Lower leg skin (tissue), 4 donors: ENCODE measurements around the gene PERM1. TPM values are rescaled to one million over a fixed set of nuclear protein-coding genes. Genes with fewer than 3 reads are reported as not detected.

Experiments
- DNase-seq, 2 donors: peaks; one replicate each; pipeline ENCODE4 v3.0.0-alpha.2; 2019; ENCODE audit warnings: low spot score in 2 of 2
- H3K4me3 ChIP-seq: fragments of 200-600 bp; sonication (generic); 2 replicates; pipeline ENCODE4 v1.5.1; 2017; ENCODE audit warnings: mild to moderate bottlenecking, low read depth; ENCODE audit not compliant: poor library complexity, severe bottlenecking
- POLR2A ChIP-seq, 2 donors: fragments of 450-650 bp; IDR thresholded peaks; one replicate each; pipeline ENCODE4 v1.6.1; 2016 to 2017; ENCODE audit warnings: antibody characterized with exemption in 2 of 2, mild to moderate bottlenecking in 1 of 2, moderate library complexity in 1 of 2
- WGBS, 2 donors: methylation state at CpG; one replicate each; pipeline ENCODE4 v1.1.5; 2018; 5-methylcytosine and 5-hydroxymethylcytosine counted together
- intact Hi-C: fragments of 100-400 bp; cut with DNase I; formaldehyde crosslinking; loops from one replicate; pipeline ENCODE4 v1.15.0; 2023; ENCODE audit warnings: low total_unique reads
- total RNA-seq, 4 donors: library from RNA; depleted of rRNA; stranded (reverse); fragments of >200 nt; gene quantifications; one replicate each; pipeline ENCODE4 v1.1.0, GENCODE V29; 2016
- TF ChIP-seq, protein P1 (sequence below), 3 donors: fragments of 450-650 bp; IDR thresholded peaks; one replicate each; pipeline ENCODE4 v1.5.1; 2016; ENCODE audit warnings: antibody characterized with exemption in 3 of 3, mild to moderate bottlenecking in 3 of 3, moderate library complexity in 2 of 3

Gene PERM1
- total RNA-seq, 4 donors from 2014 or later = 0.17 to 0.46 (median 0.29) TPM; not detected in 1

DNA sequence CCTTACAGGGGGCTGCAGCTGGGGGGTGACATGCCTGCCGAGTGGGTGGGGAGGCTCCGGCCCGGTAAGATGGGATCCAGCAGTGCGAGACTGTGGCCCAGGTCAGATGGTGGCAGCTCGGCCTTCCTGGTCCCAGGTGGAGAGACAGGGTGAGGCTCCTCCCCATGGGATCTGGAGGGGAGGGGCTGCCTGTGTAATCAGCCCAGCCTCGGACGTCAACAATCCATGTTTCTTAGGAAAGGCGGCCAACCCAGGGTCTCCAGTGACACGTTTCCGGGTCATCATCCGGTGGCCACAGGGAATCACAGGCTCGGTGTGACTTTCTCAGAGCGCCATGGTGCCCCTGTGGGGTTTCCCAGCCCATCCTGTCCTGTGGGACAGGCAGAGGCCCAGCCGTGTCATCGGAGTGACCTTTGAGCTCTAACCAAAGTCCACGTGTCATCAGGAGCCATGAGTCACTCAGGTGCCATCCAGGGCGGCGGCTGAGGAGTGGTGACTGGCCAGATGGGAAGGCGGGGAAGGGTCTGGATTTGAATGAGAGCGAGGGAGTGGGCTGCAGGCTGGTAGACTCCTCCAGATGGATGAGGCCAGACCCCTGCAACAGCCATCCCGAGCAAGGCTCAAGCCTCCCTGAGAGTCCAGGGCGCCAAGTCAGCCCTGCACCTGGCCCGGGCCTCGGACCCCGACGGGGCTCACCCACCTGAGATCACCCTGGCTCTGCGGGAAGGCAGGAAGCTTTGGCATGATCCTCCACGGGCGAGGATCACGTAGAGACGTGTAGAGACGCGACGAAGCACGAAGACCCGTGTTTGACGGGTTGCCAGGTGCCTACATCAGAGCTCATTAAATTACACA is 24.6 kb upstream of the PERM1 start:
- peak in 1 of 2 donors; percentile 86 for DNase-seq
- WGBS, 2 donors = 62 to 68% methylated on average over 21 to 30 of the region's 37 CpGs
- TF ChIP-seq POLR2A (IDR thresholded peaks at IDR 0.05) = no peak
- TF ChIP-seq, protein P1, sequence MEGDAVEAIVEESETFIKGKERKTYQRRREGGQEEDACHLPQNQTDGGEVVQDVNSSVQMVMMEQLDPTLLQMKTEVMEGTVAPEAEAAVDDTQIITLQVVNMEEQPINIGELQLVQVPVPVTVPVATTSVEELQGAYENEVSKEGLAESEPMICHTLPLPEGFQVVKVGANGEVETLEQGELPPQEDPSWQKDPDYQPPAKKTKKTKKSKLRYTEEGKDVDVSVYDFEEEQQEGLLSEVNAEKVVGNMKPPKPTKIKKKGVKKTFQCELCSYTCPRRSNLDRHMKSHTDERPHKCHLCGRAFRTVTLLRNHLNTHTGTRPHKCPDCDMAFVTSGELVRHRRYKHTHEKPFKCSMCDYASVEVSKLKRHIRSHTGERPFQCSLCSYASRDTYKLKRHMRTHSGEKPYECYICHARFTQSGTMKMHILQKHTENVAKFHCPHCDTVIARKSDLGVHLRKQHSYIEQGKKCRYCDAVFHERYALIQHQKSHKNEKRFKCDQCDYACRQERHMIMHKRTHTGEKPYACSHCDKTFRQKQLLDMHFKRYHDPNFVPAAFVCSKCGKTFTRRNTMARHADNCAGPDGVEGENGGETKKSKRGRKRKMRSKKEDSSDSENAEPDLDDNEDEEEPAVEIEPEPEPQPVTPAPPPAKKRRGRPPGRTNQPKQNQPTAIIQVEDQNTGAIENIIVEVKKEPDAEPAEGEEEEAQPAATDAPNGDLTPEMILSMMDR (IDR thresholded peaks at IDR 0.05) = no peak
- no peak overlapping the region for H3K4me3 ChIP-seq
- intact Hi-C loops = no loop called here

DNA sequence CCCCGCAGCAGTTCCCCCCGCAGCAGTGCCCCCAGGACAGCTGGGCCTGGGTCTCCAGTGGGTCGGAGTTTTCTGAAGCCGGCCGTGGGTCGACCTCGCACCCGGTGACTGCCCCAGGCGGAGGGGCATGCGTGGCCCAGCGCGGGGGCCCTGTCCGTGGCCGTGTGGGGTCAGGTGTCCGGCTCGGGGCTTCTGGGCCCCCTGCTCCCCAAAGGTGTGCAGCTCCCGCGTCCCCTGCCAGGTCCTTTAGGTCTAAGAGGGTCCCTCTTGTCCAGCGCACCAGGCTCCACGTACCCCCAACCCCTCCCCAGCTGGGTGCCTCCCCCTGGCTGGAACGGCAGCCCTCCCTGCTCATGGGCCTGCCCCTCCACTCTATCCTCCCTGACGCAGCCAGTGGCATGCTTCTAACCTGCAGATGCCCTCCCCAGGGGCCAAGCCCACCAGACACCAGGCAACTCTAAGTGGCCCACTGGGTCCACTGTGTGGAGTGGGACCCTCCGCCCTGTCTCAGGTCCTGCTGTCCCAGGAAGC is 23.9 kb upstream of the PERM1 start:
- intact Hi-C loops = no loop called here
- no peak for TF ChIP-seq POLR2A (IDR thresholded peaks at IDR 0.05)
- TF ChIP-seq, protein P1 (IDR thresholded peaks at IDR 0.05) = no peak
- 64 to 77% methylated on average over 16 to 20 of the region's 23 CpGs for WGBS, 2 donors
- DNase-seq = no peak
- H3K4me3 ChIP-seq = no peak overlapping the region

DNA sequence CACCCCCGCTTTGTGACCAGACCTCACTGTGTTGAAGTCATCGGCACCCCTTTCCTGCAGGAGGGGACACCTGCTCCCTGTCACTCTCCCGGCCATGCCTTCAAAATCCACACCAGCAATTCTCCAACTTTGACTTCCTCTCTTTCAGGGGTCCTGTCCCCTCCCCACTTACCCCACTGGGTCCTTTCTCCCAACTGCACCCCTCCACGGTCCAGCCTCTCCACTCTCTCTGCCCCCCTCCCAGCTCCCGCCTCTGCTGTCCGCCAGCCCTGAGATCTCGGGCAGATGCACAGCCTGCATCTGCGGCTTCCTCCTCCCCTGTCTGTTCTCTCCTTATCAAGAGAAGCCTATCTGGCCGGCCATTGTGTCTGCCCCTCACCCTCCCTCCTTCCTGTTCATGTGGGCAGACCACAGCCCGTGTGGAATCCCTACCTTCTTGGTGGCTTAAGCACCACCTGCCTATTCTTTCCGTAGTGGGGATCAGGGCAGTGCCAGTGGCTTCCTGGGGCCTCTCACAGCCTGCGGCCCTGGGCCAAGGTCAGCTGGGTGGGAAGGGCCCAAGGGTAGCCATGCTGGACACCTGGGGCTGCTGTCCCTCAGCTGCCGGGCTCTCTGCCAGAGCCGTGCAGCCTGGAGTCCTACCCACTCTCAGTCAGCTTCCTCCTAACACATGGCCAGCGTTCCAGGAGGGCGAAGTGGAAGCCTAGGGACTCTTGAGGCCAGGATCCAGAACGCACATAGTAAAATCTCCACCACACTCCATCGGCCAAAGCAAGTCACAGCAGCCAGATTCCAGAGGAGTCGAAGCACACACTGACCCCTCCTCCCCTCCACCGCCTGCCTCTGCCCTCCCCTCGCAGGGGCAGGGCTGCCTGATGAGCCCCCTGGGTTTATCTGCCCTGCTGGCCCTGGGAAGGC is 23.1 kb upstream of the PERM1 start:
- no peak overlapping the region for H3K4me3 ChIP-seq
- TF ChIP-seq, protein P1 (IDR thresholded peaks at IDR 0.05) = no peak
- no peak for TF ChIP-seq POLR2A (IDR thresholded peaks at IDR 0.05)
- 48% methylated on average over 21 of the region's 21 CpGs for WGBS, 2 donors
- DNase-seq = no peak
- intact Hi-C loops = no loop called here

DNA sequence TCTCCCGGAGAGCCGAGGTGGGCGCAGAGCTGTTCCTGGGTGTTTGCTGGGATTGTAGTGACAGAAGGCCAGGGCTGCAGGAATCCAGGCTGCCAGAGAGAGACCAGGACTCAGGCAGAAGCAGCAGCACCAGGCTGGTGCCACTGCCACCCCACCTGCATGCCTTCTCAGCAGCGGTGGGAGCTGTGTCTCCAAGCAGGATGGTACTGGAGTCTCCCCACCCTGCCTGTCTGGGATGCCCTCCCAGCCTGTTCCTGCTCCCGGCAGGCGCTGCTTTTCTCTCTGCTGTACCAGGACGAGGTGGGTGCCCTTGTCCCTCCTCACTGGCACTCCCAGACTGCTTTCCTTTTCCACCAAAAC is 22.5 kb upstream of the PERM1 start:
- no peak overlapping the region for H3K4me3 ChIP-seq
- intact Hi-C loops = no loop called here
- WGBS, 2 donors = 63 to 71% methylated on average over 6 to 7 of the region's 7 CpGs
- TF ChIP-seq, protein P1 (IDR thresholded peaks at IDR 0.05) = no peak
- TF ChIP-seq POLR2A (IDR thresholded peaks at IDR 0.05) = no peak
- DNase-seq = no peak

DNA sequence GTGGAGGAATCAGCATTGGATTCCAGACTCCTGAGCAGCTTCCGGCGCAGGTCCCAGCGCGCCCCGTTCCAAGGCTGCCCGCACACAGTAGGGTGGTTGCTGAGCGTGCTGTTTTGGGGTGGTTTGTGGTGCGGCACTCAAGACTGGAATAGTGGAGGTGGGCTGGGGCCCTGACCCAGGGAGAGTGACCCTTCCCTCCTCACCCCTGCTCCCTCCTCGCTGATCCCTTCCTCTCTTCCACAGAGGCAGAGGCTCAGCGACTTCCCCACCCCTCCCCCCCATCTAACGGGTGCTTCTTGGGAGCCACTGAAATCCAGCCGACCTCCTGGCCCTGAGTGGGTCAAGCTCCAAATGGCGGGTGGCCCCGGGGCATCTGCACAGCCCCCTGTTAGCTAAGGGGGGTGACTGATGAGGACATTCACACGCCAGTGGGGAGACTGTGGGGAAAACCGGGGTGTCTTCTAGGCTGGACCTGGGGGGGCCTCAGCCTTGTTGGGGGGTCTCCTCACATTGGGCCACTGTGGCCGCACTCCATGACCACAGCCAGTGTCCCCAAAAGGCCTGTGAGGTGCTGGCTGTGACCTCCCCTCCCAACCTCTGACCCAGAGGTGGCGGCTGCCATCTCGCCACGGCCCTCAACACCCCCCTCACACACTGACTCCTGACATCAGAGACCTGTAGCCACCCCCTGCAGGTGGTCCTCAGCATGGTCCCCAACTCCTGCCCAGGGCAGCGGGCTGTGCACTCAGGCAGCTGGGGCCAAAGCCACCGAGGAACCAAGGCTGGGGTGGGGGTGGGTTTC is 21.9 kb upstream of the PERM1 start:
- intact Hi-C loops = no loop called here
- WGBS, 2 donors = 69 to 70% methylated on average over 12 to 21 of the region's 22 CpGs
- no peak for DNase-seq

More for the DNA sequence above, 21.9 kb upstream of the PERM1 start:
- no peak overlapping the region for H3K4me3 ChIP-seq
- TF ChIP-seq, protein P1 (IDR thresholded peaks at IDR 0.05) = no peak
- TF ChIP-seq POLR2A (IDR thresholded peaks at IDR 0.05) = no peak
